Endometrial microvascular endothelial cells (primary cell): ENCODE data around the gene TGM6. TPM values are rescaled to one million over a fixed set of nuclear protein-coding genes. Genes with fewer than 3 reads are reported as not detected.

ENCODE experiments used
- in situ Hi-C: cut with HindIII; loops from 2 replicates; pipeline ENCODE4 v1.10.0; 2017; ENCODE audit warnings: low sequenced_read_pairs, low pct_unique_long_range_greater_than_20kb; ENCODE audit errors: inconsistent ontology term
- total RNA-seq: library from RNA; depleted of rRNA; stranded (reverse); fragments of >200 nt; gene quantifications from one replicate; pipeline ENCODE4 v1.2.3, GENCODE V29; 2015; ENCODE audit errors: inconsistent ontology term

TGM6 gene
- total RNA-seq: not detected

- in situ Hi-C loops: no loop called here
These were observed at the start of gene TGM6 for GRCh38 chr20:2380601-2381000. TSS of gene TGM6 (plus strand) at chr20:2380901. CDS start at chr20:2380969, 68 bp downstream.

GRCh38 chr20:2331106-2331505 lies 49.6 kb upstream of the TGM6 start:
- in situ Hi-C loops: no loop called here

- in situ Hi-C loops: no loop called here
These were observed 48.7 kb upstream of the TGM6 start for GRCh38 chr20:2331901-2332565.

- in situ Hi-C loops: no loop called here
These were observed 48.0 kb upstream of the TGM6 start for GRCh38 chr20:2332711-2333110.

- in situ Hi-C loops: no loop called here
These were observed 46.9 kb upstream of the TGM6 start for GRCh38 chr20:2333821-2334220.

GRCh38 chr20:2335096-2335870 lies 45.4 kb upstream of the TGM6 start:
- in situ Hi-C loops: no loop called here

- in situ Hi-C loops: no loop called here
These were observed 44.2 kb upstream of the TGM6 start for GRCh38 chr20:2336471-2336870.

GRCh38 chr20:2337142-2337541 lies 43.6 kb upstream of the TGM6 start:
- in situ Hi-C loops: no loop called here

GRCh38 chr20:2338411-2339066 lies 42.2 kb upstream of the TGM6 start:
- in situ Hi-C loops: no loop called here

GRCh38 chr20:2340136-2340535 lies 40.6 kb upstream of the TGM6 start:
- in situ Hi-C loops: no loop called here

GRCh38 chr20:2340823-2341222 lies 39.9 kb upstream of the TGM6 start:
- in situ Hi-C loops: no loop called here

GRCh38 chr20:2341336-2341735 lies 39.4 kb upstream of the TGM6 start:
- in situ Hi-C loops: no loop called here

- in situ Hi-C loops: no loop called here
These were observed 38.5 kb upstream of the TGM6 start for GRCh38 chr20:2342243-2342642.

GRCh38 chr20:2346188-2346587 lies 34.5 kb upstream of the TGM6 start:
- in situ Hi-C loops: no loop called here

GRCh38 chr20:2348336-2348735 lies 32.4 kb upstream of the TGM6 start:
- in situ Hi-C loops: no loop called here

- in situ Hi-C loops: no loop called here
These were observed 30.9 kb upstream of the TGM6 start for GRCh38 chr20:2349801-2350200.

GRCh38 chr20:2350606-2351005 lies 30.1 kb upstream of the TGM6 start:
- in situ Hi-C loops: no loop called here

GRCh38 chr20:2353231-2353630 lies 27.5 kb upstream of the TGM6 start:
- in situ Hi-C loops: no loop called here

- in situ Hi-C loops: no loop called here
These were observed 23.6 kb upstream of the TGM6 start for GRCh38 chr20:2357114-2357513.

- in situ Hi-C loops: no loop called here
These were observed 22.7 kb upstream of the TGM6 start for GRCh38 chr20:2358006-2358405.
